HG03280 (cell line): ENCODE data around the gene GEN1.
"Not testable (repeated sequence)": the region's sequence is repeated elsewhere in the genome, so short reads cannot be mapped to it uniquely, and the experiment has no call there.

ENCODE experiments used
- ATAC-seq: cut with Tn5 transposase; IDR thresholded peaks from one replicate; pipeline ENCODE4 v1.9.1; 2021; ENCODE audit warnings: mild to moderate bottlenecking, moderate library complexity; ENCODE audit not compliant: unreplicated experiment

Gene GEN1

DNA sequence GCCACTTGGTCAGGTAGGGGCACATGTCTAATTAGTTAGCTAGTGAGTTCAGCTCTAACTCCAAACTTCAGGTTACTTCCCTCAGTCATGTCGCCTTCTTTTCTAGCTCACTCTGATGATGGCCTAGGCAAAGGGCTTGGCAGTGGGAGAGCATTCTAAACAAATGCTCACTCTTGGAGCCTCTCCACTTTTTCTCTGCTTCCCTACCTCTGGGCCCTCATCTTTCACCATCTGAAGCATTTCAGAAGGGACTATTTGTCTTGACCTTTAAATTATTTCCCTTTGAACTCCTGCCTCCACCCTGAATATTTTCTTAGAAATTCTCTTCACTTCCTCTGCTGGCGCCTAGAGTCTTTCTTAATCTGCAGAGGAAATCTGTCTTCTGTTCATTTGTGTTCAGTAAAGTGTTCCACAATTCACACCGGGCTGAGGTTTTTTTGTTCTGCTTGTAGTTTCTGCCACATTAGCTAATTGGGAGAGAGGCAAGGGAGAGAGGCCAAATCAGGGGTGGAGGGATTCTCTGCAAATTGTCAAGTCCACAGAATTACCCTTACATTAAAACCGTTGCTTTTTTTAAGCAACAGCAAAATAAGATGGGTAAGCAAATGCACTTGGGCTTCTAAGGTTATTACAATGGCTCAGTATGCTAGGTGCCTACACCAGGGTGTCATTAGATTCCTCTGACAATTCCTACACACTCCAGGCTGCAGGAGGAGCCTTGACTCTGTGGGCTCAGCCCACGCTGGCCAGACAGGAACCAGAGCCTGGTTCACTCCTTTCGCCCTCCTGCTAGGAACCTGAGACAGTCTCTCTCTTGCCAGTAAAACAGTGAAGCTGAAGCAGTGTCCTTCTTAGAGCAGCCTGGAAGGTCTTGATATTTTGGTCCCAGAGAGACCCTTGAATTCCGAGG, 67.9 kb downstream of the GEN1 start:
- ATAC-seq: no peak

DNA sequence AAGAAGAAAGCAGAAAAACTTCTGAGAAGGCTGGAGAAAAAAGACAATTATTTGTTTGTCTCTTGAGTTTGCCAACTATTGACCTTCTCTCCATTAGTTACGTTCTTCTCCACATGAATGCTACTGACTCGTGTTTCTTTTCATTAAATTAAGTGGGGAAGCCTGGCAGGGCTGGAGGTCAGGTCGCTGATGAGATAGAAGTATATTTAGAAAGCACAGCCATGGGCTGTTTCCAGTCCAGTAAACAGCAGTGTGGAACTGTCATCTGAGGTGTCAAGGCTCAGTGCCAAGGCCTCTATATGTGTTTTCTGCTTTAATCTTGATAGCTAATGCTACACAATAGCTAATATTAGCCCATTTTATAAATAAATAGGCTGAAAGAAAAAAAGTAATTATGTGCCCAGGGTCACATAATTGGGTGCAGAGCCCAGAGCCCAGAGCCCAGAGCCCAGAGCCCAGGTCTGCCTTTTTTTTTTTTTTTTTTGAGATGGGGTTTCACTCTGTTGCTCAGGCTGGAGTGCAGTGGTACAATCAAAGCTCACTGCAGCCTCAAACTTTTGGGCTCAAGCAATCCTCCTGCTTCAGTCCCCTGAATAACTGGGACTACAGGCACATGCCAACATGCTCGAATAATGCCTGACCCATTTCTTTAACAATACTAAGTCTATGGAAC, 68.6 kb downstream of the GEN1 start:
- ATAC-seq: no peak

DNA sequence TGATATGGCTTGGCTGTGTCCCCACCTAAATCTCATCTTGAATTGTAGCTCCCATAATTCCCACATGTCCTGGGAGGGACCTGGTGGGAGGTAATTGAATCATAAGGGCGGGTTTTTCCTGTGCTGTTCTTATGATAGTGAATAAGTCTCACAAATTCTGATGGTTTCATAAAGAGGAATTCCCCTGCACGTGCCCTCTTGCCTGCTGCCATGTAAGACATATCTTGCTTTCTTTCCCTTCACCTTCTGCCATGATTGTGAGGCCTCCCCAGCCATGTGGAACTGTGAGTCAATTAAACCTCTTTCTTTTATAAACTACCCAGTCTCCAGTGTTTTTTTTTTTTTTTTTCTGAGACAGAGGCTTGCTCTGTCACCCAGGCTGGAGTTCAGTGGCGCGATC, 69.7 kb downstream of the GEN1 start:
- ATAC-seq: not testable (repeated sequence)

- ATAC-seq: no peak
These were observed 73.4 kb downstream of the GEN1 start for GRCh38 chr2:17827316-17827715.

- ATAC-seq: no peak
These were observed 73.8 kb downstream of the GEN1 start for GRCh38 chr2:17827785-17828184.

- ATAC-seq: peak; percentile 95
These were observed 76.4 kb downstream of the GEN1 start for GRCh38 chr2:17830053-17831034.

- no peak for ATAC-seq
These were observed 81.6 kb downstream of the GEN1 start for GRCh38 chr2:17835516-17835915.
